Activated naive CD4-positive, alpha-beta T cell treated with anti-CD3 and anti-CD28 coated beads, Interleukin-2, amount 50 U/mL, for 72 hours (primary cell): Measurements from ENCODE around the gene B4GALNT4. TPM values are rescaled to one million over a fixed set of nuclear protein-coding genes. Genes with fewer than 3 reads are reported as not detected.

ENCODE experiments used
- ATAC-seq, 2 donors: fragments of 150-1000 bp; cut with Tn5 transposase; 2 replicates each; pipeline ENCODE4 v1.10.0; 2021; ENCODE audit warnings: mild to moderate bottlenecking in 2 of 2, moderate library complexity in 2 of 2
- DNase-seq, 2 donors: peaks; one replicate each; pipeline ENCODE4 v3.0.0; 2021 to 2022; ENCODE audit warnings: low spot score in 2 of 2
- H3K27ac Mint-ChIP-seq, 2 donors: one replicate each; pipeline ENCODE4 v1.8.0; 2022; ENCODE audit warnings: mild to moderate bottlenecking in 2 of 2, mixed read lengths in 2 of 2
- H3K36me3 Mint-ChIP-seq, 2 donors: one replicate each; pipeline ENCODE4 v1.8.0; 2022; ENCODE audit warnings: mixed read lengths in 2 of 2
- H3K9me3 Mint-ChIP-seq, 2 donors: one replicate each; pipeline ENCODE4 v1.8.0; 2022; ENCODE audit warnings: mixed read lengths in 2 of 2
- total RNA-seq, 2 donors: library from RNA; stranded (reverse); gene quantifications; one replicate each; pipeline ENCODE4 v1.2.3, GENCODE V29; 2022

B4GALNT4 gene
- total RNA-seq, 2 donors from 2014 or later: 6.6 to 13.6 TPM

DNA sequence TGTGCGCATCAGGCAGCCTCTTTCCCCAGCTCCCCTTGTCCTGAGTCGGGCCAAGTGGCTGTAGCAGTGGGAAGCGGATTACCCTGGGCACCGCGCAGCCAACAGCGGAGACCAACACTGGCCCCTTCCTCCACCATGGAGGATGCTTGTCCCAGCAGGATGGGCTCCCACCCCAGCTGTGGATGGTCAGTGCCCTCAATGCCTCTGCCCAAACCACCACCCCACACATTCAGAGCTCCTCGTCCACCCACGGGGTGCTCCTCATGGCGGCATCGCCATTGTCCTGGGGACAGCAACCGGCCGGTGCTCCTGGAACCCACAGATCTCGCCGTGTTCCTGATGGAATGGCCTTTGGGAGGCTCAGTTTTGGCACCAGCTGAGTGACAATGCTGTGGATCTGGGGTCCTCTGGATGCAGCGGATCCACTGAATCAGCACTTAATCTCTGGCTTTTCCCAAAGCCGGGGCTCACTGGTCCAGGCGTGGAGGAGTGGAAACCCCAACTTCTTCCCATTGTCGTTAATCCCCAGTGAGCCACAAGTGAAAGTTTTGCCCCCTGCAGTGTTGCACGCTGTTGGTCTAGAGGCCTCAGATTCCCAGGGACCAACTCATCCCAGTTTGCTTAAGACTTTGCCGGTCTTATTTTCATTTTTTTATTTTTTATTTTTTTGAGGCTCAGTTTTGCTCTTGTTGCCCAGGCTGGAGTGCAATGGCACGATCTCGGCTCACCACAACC is 4.1 kb upstream of the B4GALNT4 start:
- H3K9me3 Mint-ChIP-seq: peaks cover 0 to 6% of the 10 kb centered on the region in 2 donors
- DNase-seq (no peak), ATAC-seq (no peak)
- H3K27ac Mint-ChIP-seq: no peak overlapping the region
- peaks cover 0 to 5% of the 10 kb centered on the region in 2 donors for H3K36me3 Mint-ChIP-seq

DNA sequence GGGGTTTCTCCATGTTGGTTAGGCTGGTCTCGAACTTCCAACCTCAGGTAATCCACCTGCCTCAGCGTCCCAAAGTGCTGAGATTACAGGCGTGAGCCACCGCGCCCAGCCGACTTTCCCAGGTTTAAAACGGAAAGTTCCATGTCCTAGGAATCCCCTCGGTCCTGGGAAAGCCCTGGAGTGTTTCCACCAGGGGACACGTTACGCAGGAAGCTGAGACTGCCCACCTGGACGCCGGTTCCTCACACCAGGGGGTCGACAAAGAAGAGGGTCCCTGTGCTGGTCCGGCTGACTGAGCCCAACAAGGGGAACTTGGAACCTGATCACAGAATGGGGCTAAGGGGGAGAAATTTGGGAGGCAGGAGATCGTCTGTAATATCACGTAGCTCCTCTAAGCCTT is 3.5 kb upstream of the B4GALNT4 start:
- DNase-seq: no peak
- ATAC-seq: no peak
- Mint-ChIP-seq H3K27ac (no peak overlapping the region), H3K9me3 (peaks cover 0 to 6% of the 10 kb centered on the region in 2 donors), H3K36me3 (peaks cover 0 to 5% of the 10 kb centered on the region in 2 donors)

DNA sequence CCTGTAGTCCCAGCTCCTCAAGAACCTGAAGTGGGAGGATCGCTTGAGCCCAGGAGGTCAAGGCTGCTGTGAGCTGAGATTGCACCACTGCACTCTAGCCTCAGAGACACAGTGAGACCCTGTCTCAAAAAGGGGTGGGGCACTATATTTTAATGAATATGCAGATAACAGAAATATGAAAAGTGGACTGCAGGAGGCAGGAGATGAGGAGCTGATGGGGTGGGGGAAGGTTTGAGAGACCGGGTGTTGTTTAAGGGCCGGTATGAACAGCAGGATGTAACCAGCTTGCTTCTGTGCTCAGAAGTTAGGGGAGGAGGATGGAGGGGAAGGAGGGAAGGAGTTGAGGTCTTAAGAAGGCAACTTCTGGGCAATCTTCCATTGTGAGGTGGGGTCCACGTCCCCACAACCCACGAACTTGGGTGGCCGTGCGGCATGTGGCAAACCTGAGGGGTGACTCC is 1.3 kb upstream of the B4GALNT4 start:
- Mint-ChIP-seq H3K9me3 (no peaks in the 10 kb centered on the region), H3K36me3 (no peaks in the 10 kb centered on the region), H3K27ac (no peak overlapping the region)
- ATAC-seq (no peak), DNase-seq (no peak)

DNA sequence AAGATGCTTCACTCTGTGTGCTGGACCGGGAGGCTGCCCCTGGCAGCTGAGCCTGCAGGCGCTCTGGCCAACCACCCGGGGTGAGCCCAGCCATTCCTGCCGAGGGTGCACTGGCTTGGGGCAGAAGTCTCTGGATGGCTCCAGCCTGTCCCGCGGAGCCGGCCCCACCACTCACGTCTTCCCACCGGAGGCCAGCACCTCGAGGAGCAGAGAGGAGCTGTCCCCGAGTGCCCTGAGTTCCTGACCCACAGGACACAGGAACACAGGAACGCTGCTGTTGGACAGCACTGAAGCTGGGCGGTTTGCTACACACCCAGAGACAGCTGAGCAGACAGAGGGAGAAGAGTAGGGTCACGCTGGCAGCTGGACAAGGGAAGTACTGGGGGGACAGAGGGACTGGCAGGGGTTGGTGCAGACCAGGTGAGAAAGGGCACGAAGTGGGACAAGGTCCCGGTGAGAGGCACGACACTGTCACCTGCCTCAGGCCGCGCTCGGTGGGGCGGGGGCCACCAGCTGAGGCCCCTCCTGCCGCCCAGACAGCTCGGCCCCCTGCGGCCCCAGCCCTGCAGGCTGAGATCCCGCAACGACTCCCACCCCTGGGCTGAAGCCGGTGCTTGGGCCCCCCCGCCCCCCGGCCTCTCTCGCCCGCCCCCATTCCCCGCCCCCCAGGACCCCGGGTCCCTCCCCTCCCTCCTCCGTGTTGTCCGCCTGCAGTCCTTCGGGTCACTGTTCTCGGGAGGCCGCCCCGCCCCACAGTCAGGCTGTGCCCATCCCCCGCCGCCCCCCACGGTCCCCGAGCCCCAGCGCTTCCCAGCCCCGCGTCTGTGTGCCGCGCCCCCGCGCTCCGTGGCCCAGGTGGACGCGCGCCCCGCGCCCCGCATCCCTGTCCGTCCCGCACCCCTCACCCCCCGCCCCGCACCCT is 624 bp upstream of the B4GALNT4 start:
- DNase-seq: no peak
- Mint-ChIP-seq H3K9me3 (no peaks in the 10 kb centered on the region), H3K36me3 (no peaks in the 10 kb centered on the region), H3K27ac (no peak overlapping the region)
- ATAC-seq: no peak

DNA sequence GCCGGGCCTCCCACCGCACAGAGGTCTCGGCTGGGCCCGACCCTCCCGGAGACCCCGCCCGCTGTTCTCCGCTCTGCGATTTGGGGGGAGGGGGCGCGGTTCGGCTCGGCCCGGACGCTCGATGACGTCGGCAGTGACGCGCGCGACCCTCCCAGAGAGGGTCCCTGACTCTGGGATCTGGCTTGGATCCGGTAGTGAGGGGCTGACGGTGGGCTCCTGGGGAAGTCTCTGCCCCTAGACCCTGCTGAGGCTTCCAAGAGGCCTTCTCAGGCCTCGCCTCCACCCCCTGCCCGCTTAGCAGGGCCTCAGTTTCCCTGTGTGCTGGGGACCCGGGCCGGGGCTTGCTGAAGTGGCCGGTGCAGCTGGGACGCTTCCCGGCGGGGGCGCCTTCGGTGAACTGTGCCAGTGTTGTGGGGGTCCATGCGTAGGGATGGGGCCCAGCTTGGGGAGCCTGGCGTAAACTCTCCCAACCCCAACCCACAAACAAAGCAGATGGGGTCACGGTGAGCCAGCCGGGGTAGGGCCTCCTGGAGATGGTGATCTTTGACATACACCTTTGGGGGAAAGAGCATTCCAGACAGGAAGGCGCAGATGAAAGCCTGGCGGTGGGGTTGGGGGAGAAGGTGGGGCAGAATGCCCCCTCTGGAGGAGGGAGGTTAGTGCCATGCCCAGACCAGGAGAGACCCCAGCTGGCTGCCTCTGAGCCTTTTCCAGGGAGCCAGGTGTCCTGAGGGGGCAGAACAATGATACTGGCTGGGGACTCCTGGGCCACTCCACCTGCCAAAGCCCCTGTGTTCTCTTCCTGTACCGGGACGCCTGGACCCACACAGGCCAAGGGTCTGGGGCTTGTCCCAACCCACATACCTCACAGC is 1.0 kb downstream of the B4GALNT4 start:
- H3K9me3 Mint-ChIP-seq: peaks cover 0 to 4% of the 10 kb centered on the region in 2 donors
- no peak for DNase-seq
- no peak overlapping the region for H3K27ac Mint-ChIP-seq
- no peak for ATAC-seq
- H3K36me3 Mint-ChIP-seq: no peaks in the 10 kb centered on the region

DNA sequence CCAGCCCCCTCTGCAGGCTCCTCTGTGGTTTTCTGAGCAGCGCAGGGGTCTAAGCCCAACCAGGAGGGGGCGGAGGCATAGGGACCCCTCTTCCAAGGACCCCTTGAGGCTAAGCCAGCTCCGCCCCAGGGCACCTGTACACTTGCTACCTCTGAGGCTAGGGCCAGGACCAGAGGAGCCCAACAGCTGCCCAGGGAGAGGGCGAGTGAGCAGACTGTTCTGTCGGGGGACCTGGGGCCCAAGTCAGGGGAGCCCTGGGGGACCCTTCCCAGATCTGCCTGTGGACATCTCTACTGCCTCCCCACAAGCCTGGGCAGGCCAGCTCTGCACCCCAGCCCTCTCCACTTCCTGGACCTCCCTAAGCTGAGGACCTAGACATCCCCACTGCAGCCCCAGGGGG is 1.8 kb downstream of the B4GALNT4 start:
- ATAC-seq (no peak), DNase-seq (no peak)
- Mint-ChIP-seq H3K36me3 (no peaks in the 10 kb centered on the region), H3K27ac (peak overlapping the region in 1 of 2 donors; percentile 65), H3K9me3 (peaks cover 0 to 4% of the 10 kb centered on the region in 2 donors)

DNA sequence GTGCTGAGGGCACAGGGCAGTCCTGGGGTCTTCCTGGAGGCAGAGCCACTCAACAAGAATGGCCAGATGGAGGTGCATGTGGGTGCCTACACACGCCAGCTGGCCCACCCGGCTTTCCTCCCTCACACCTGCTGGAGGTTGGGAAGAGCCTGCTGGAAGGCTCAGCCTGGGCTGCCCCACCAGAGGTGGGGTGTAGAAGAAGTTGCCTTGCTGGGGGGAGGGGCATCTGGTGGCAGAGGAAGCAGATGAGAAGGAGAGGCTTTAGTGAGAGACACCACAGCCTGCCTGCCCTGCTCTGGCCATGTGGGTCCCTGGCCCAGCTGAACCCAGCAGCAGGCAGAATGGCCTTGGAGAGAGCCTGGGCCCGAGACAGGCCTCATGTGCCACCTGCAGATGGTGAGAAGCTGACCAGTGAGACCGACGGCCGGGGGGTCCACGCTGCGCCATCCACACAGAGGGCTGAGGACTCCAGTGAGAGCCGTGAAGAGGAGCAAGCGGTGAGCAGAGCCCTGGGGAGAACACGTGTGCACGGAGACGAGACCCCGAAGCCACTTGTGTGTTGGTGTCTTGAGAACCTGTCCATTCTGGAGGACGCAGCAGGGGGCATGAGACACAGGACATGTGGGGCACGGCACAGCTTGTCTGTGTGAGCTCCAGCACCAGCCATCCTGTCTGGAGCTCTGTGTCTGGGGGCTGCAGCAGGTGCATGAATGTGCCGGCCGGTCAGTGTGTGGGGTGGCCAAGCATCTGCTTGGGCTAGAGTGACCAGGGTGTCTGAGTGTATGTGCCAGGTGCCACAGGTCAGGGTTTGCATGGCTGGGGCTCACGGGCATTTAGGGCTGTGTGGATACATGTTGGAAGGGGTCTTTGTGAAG is 2.7 kb downstream of the B4GALNT4 start:
- no peaks in the 10 kb centered on the region for H3K36me3 Mint-ChIP-seq
- DNase-seq (no peak), ATAC-seq (no peak)
- peaks cover 0 to 4% of the 10 kb centered on the region in 2 donors for H3K9me3 Mint-ChIP-seq
- peak overlapping the region in 1 of 2 donors; percentile 65 for H3K27ac Mint-ChIP-seq

DNA sequence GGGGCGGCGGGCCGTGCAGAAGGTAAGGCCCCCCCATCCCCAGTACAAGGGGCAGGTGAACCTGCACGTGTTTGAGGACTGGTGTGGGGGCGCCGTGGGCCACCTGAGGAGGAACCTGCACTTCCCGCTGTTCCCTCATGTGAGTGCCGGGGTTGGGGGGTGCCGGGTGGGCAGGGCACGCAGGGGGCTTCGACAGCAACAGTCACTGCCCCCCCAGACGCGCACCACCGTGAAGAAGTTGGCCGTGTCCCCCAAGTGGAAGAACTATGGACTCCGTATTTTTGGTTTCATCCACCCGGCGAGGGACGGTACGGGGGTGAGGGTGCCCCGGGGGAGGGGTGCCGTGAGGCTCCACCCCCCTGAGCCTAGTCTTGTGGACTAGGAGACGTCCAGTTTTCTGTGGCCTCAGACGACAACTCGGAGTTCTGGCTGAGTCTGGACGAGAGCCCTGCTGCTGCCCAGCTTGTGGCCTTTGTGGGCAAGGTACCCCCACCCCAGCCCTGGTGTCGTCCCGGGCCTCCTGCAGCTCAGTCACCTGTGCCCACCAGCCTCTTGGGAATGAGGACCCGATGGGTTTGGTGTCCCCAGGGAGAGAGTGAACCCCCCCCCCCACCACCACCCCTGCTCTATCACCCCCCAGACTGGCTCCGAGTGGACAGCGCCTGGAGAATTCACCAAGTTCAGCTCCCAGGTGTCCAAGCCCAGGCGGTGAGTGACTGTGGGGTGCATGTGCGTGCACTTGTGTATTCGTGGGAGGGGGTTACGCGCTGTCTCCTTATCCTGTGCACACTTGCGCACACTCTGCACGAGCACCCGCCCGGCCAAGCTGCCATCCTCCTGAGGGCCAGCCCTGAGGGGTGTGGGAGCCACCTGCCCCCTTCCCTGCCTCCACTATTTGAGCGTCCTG is 3.8 kb downstream of the B4GALNT4 start:
- DNase-seq (no peak), ATAC-seq (no peak)
- Mint-ChIP-seq H3K9me3 (peaks cover 0 to 4% of the 10 kb centered on the region in 2 donors), H3K27ac (no peak overlapping the region), H3K36me3 (no peaks in the 10 kb centered on the region)

DNA sequence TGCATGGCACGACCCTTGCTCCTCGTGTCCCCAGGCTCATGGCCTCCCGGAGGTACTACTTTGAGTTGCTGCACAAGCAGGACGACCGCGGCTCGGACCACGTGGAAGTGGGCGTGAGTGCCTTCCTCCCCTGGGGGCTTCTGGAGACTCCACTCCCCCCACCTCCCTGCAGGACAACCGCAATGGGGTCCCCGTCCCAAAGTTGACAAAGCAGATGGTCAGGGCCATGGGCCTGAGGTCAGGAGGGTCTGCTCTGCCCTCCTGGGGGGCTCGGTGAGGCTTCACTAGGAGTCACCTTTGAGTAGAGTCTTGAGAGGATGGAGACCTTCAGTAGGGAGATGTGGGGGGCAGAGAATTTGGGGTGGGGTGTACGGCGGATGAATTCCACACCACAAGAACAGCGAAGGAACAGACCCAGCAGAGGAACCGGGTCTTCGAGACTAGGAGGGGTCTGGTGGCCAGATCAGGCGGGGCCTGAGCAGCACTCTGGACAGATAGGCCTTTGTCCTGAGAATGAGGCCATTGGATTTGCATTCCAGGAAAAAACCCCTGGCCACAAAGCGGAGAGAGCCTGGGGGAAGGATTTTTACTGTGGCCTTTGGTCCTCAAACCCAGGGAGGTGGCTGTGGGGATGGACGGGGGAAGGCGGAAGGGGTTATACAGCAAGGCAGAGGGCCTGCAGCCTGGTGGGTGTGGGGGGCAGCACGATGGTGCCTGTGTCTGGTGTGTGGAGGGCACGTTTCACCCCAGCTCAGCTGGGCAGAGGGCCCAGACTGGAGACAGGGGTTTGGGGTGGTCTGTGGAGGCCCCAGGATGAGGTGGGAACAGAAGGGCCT is 4.6 kb downstream of the B4GALNT4 start:
- no peak for DNase-seq
- Mint-ChIP-seq H3K9me3 (peaks cover 0 to 4% of the 10 kb centered on the region in 2 donors), H3K27ac (no peak overlapping the region), H3K36me3 (no peaks in the 10 kb centered on the region)
- ATAC-seq: no peak

DNA sequence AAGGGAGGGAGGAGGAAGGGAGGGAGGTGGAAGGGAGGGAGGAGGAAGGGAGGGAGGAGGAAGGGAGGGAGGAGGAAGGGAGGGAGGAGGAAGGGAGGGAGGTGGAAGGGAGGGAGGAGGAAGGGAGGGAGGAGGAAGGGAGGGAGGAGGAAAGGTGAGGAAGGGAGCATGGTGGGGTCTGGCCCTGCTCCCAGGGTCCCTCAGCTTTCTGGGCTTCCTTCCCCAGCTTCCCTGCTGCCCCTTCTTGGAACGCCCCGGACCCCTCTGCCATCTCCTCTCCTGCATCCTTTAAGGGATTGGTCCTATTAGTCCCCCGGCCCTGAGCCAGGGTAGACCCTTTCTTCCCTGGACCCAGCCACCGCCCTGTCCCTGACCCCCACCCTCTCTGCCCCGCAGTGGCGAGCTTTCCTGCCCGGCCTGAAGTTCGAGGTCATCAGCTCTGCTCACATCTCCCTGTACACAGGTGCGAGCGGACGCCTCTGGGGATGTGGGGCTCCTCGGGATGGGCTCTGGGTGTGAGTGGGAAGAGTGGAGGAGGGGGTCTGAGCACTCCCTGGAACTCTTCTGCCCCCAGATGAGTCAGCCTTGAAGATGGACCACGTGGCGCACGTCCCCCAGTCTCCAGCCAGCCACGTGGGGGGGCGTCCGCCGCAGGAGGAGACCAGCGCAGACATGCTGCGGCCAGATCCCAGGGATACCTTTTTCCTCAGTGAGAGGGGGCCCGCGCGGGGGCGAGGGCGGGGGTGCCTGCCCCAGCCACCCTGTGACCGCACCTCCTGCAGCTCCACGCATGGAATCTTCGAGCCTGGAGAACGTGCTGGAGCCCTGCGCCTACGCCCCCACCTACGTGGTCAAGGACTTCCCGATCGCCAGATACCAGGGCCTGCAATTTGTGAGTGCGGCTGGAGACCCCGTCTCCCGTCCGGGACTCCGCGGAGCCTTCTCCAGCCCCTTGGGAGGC is 6.0 kb downstream of the B4GALNT4 start:
- Mint-ChIP-seq H3K9me3 (peaks cover 0 to 4% of the 10 kb centered on the region in 2 donors), H3K27ac (no peak overlapping the region), H3K36me3 (no peaks in the 10 kb centered on the region)
- no peak for DNase-seq
- no peak for ATAC-seq

DNA sequence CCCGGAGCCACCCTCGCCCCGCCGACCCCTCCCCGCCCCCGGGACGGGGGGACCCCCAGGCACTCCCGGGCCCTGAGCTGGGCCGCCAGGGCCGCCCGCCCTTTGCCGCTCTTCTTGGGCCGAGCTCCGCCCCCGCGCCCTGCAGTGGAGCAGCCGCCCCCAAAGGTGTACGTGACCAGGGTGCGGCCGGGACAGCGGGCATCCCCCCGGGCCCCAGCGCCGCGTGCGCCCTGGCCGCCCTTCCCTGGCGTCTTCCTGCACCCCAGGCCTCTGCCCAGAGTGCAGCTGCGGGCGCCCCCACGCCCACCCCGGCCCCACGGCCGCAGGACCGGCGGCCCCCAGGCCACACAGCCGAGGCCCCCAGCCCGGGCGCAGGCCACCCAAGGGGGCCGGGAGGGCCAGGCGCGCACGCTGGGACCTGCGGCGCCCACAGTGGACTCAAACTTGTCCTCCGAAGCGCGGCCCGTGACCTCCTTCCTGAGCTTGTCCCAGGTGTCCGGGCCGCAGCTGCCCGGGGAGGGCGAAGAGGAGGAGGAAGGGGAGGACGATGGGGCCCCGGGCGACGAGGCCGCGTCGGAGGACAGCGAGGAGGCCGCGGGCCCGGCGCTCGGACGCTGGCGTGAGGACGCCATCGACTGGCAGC is 7.4 kb downstream of the B4GALNT4 start:
- ATAC-seq: no peak
- Mint-ChIP-seq H3K36me3 (no peaks in the 10 kb centered on the region), H3K27ac (no peak overlapping the region), H3K9me3 (peaks cover 0 to 4% of the 10 kb centered on the region in 2 donors)
- no peak for DNase-seq

DNA sequence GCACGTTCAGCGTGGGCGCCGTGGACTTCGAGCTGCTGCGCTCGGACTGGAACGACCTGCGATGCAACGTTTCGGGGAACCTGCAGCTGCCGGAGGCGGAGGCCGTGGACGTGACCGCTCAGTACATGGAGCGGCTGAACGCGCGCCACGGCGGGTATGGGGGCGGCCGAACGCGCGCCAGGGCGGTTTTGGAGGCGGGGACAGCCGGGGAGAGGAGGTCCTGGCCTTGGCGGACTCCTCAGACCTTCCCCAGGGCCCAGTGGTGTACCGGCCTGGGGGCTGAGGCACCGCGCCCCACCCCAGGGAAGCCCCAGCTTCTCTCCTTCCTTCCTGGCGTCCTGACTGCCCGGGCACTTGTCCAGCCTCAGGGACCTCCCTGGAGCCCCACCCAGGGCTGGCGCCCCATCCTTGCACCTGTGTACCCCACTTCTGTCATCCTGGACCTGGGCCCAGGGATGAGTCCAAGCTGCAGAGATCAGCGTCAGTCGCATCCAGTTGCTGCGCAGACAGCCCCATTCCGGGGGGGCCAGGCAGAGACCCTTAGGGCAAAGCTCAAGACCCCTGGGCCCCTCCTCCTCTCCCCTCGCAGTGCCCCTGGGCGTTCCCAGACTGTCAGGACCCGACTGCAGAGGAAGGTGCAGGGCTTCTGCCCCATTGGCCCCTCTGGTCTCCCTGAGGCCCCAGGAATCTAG is 8.0 kb downstream of the B4GALNT4 start:
- Mint-ChIP-seq H3K36me3 (no peaks in the 10 kb centered on the region), H3K27ac (peak overlapping the region; percentile 4 to 87), H3K9me3 (peaks cover 0 to 4% of the 10 kb centered on the region in 2 donors)
- ATAC-seq: no peak
- no peak for DNase-seq
